HG03139 (cell line): ENCODE data around the gene AHCTF1.

Experiments used
- ATAC-seq: cut with Tn5 transposase; IDR thresholded peaks from one replicate; pipeline ENCODE4 v1.9.1; 2021; ENCODE audit not compliant: unreplicated experiment

Gene AHCTF1, protein sequence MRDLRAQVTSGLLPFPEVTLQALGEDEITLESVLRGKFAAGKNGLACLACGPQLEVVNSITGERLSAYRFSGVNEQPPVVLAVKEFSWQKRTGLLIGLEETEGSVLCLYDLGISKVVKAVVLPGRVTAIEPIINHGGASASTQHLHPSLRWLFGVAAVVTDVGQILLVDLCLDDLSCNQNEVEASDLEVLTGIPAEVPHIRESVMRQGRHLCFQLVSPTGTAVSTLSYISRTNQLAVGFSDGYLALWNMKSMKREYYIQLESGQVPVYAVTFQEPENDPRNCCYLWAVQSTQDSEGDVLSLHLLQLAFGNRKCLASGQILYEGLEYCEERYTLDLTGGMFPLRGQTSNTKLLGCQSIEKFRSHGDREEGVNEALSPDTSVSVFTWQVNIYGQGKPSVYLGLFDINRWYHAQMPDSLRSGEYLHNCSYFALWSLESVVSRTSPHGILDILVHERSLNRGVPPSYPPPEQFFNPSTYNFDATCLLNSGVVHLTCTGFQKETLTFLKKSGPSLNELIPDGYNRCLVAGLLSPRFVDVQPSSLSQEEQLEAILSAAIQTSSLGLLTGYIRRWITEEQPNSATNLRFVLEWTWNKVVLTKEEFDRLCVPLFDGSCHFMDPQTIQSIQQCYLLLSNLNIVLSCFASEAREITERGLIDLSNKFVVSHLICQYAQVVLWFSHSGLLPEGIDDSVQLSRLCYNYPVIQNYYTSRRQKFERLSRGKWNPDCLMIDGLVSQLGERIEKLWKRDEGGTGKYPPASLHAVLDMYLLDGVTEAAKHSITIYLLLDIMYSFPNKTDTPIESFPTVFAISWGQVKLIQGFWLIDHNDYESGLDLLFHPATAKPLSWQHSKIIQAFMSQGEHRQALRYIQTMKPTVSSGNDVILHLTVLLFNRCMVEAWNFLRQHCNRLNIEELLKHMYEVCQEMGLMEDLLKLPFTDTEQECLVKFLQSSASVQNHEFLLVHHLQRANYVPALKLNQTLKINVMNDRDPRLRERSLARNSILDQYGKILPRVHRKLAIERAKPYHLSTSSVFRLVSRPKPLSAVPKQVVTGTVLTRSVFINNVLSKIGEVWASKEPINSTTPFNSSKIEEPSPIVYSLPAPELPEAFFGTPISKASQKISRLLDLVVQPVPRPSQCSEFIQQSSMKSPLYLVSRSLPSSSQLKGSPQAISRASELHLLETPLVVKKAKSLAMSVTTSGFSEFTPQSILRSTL (N-terminal part only)

GRCh38 chr1:246931549-246932365 is at the start of gene AHCTF1:
TSS of gene AHCTF1 (minus strand) at chr1:246931948. CDS start at chr1:246918370, 13,578 bp downstream.
- ATAC-seq: peak; percentile 88

GRCh38 chr1:246978785-246979184 is 47.0 kb upstream of the AHCTF1 start:
- no peak for ATAC-seq

DNA sequence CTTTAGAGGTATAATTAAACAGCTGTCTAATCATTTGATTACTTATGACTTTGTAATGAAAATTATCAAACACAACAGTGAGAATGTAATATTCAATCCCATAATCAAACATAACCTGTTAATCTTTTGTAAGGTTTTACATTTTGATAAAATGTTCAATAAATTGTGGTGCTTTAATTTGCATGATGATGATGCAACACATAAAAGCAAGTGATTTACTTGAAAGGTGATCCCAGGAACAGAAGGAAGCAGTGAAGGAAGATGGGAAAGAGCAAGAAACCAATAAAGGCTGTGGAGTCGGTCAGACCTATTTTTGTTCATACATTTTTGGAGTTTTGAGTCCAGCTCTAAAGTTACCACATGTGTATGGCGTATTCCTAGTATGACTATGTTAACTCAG is 46.5 kb upstream of the AHCTF1 start:
- ATAC-seq: no peak

DNA sequence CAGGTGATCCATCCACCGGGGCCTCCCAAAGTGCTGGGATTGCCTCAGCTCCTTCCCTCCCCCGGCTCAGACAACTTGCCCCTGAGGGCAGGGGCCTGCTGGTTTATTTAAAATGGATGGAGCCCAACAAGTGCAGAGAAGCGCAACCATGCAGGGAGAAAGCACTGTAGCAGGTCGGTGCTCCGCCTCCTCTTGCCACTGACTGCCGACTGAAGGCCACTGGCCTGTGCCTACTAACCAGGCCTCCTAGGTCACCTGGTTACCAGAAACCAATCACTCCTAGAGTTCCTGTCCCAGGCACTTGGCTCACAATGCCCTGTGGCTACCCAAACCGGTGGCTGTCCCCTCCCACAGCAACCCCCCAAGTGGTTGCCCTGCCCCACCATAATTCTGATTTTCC is 40.2 kb upstream of the AHCTF1 start:
- ATAC-seq: no peak

DNA sequence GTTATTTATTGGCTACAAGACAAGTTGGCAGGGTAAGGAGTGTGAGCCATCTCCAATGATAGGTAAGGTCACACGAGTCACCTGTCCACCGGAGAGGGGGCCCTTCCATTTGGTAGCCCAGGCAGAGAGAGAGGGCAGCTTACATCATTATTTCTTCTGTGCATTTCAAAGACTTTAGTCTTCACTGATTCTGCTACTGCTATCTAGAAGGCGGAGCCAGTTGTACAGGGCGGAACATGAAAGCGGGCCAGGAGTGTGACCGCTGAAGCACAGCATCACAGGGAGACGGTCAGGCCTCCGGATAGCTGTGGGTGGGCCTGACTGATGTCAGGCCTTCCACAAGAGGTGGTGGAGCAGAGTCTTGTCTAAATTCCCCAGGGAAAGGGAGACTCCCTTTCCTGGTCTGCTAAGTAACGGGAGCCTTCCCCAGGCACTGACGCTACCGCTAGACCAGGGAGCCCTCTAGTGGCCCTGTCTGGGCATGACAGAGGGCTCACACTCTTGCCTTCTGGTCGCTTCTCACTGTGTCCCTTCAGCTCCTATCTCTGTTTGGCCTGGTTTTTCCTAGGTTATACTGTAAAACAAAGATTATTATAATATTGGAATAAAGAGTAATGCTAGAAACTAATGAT is 39.5 kb upstream of the AHCTF1 start:
- ATAC-seq: no peak

DNA sequence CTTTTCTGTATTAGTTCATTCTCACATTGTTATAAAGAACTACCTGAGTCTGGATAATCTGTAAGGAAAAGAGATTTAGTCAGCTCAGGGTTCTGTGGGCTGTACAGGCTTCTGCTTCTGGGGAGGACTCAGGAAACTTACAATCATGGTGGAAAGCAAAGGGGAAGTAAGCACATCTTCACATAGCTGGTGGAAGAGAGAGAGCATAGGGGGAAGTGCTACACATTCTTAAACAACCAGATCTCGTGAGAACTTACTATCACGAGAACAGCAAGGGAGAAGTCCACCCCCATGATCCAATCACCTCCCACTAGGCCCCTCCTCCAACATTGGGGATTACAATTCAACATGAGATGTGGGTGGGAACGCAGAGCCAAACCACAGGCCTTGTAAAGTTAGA is 37.9 kb upstream of the AHCTF1 start:
- ATAC-seq: no peak

GRCh38 chr1:246966502-246966901 is 34.8 kb upstream of the AHCTF1 start:
- ATAC-seq: no peak

GRCh38 chr1:246959944-246960693 is 28.4 kb upstream of the AHCTF1 start:
- ATAC-seq: no peak

DNA sequence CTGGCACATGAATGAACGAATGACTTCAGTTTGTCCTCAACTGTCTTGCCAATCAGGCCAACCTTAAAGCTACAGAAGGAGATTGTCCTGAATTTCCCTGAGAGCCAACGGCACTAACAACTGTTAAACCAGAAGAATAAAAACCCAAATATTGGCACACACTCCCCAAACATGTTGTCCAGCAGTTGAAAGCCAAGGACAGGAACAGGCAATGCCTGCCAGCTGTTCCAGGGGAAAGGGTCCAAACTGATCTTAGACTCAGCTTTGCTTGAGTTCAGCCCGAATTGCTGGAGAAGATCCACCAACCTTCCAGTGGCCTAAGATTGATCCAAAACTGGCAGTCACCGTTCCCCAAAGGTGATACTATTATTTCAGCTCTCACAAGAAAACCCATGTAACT is 22.4 kb upstream of the AHCTF1 start:
- no peak for ATAC-seq

DNA sequence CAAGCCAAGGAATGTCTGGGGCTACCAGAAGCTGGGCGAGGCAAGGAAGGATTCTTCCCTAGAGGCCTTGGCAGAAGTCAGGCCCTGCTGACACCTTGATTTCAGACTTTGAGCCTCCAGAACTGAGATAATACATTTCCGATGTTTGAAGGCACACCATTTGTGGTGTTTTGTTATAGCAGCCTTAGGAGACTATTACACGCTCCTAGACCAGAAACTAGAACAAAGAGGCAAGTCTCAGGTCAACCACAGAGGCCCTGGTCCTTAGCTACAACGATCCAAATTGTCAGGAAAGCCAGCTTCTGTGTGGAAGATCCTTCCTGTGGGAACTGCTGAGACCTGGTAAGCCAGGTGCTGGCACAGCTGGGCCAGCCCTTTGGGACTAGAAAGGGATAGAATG is 19.7 kb upstream of the AHCTF1 start:
- no peak for ATAC-seq

GRCh38 chr1:246949956-246950355 is 18.2 kb upstream of the AHCTF1 start:
- ATAC-seq: no peak

DNA sequence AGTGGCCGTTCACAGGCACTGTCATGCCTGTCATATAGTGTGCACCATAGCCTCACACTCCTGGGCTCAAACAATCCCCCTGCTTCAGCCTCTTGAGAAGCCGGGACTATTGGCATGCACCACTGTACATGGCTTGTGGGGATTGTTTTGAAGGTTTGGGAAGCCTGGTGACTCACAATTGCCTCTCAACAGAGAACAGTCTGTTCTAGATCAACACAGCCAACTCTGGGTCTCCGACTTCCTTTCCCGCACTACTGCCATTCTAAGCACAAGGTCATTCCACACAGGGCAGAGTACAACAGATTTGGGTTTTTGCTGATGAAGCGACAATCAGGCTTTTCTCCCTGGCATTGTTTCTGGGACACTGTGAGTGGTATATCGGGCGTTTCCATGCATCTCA is 15.5 kb upstream of the AHCTF1 start:
- no peak for ATAC-seq

GRCh38 chr1:246946366-246946765 is 14.6 kb upstream of the AHCTF1 start:
- no peak for ATAC-seq

GRCh38 chr1:246934765-246935164 is 3.0 kb upstream of the AHCTF1 start:
- ATAC-seq: no peak

- no peak for ATAC-seq
Measured at GRCh38 chr1:246933893-246934292, 2.1 kb upstream of the AHCTF1 start.

DNA sequence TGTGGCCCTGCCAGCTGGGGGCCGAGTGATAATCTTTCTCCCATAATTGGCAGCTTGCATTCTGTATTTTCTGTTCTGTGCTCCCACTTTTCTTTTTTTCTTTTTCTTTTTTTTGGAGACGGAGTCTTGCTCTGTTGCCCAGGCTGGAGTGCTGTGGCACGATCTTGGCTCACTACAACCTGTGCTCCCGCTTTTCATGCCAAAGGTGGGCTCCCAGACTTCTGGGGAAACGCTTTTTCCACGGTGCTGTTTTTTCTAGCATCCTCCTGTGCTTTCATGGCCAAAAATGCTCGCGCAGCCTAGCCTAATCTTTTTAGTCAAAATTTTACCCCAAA is 585 bp upstream of the AHCTF1 start:
- ATAC-seq: no peak

DNA sequence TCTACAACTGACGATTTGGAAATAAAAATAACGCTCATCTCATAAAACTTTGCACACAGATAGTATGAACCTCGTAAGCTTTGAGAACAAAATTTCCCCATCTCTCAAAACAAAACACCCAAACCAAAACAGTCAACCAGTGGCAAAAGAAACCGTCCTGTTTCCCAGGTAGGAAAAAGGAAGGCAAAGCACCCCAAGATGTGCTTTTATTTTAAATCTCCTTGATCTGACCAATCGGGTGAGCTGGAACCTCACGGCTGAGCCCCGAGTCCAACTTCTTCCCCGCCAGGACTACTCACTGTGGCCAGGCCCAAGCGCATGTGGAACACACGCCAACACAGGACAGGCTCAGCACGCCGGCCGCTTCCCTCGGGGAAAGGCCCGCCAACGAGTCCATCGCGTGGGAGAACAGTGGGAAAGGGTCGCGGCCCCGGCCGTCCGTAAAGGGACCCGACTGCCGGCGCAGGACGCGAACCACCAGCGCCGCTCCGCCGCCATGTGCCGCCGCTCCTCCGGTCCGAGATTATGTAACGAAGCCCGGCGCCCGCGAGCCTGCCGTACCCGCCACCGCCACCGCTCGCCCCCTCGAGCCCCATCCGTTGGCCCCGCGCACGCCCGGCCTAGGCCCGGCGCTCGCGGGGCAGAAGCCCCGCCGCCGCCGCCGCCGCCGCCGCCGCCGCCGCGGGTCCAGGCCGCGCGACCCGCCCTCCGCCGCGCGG is 759 bp downstream of the AHCTF1 start:
- peak; percentile 25 for ATAC-seq

- no peak for ATAC-seq
Measured at GRCh38 chr1:246925997-246926626, 5.6 kb downstream of the AHCTF1 start.
